OCI-LY3 (cell line): ENCODE measurements around the gene AQP9.

Experiments
- H2AFZ ChIP-seq: fragments of 200-600, 300-600 bp; shearing (Covaris generic); 2 replicates; pipeline ENCODE4 v1.6.0; 2014; ENCODE audit warnings: antibody characterized with exemption, low read depth, low read length
- H3K27ac ChIP-seq: fragments of 200-600, 300-600 bp; sonication (generic); 2 replicates; pipeline ENCODE4 v1.5.1; 2014; ENCODE audit warnings: mild to moderate bottlenecking, low read length, moderate library complexity, mixed read lengths
- H3K27me3 ChIP-seq: fragments of 200-600, 300-600 bp; sonication (generic); 2 replicates; pipeline ENCODE4 v1.6.1; 2014; ENCODE audit warnings: low read depth, low read length, mixed read lengths
- H3K36me3 ChIP-seq: fragments of 200-600, 300-600 bp; sonication (generic); replicated peaks from 2 replicates; pipeline ENCODE3; 2014; ENCODE audit warnings: low read depth, low read length, mixed read lengths
- H3K4me1 ChIP-seq: fragments of 300-600, 200-600 bp; sonication (generic); 2 replicates; pipeline ENCODE4 v1.6.1; 2014; ENCODE audit warnings: low read length, mixed read lengths
- H3K4me2 ChIP-seq: fragments of 200-600, 300-600 bp; sonication (generic); 2 replicates; pipeline ENCODE4 v1.6.1; 2014; ENCODE audit warnings: low read length, mixed read lengths
- H3K4me3 ChIP-seq: fragments of 300-600, 200-600 bp; sonication (generic); 2 replicates; pipeline ENCODE4 v1.5.1; 2014; ENCODE audit warnings: antibody characterized with exemption, mild to moderate bottlenecking, low read length, moderate library complexity
- H3K79me2 ChIP-seq: fragments of 300-600, 200-600 bp; shearing (Covaris generic); 2 replicates; pipeline ENCODE4 v1.6.1; 2014; ENCODE audit warnings: mild to moderate bottlenecking, low read length, mixed read lengths
- H3K9ac ChIP-seq: fragments of 300-600, 200-600 bp; shearing (Covaris generic); 2 replicates; pipeline ENCODE4 v1.6.0; 2014; ENCODE audit warnings: mild to moderate bottlenecking, low read length, moderate library complexity
- H3K9me3 ChIP-seq: fragments of 200-600, 300-600 bp; shearing (Covaris generic); 2 replicates; pipeline ENCODE4 v1.6.1; 2014; ENCODE audit warnings: low read length, mixed read lengths; ENCODE audit not compliant: insufficient read depth
- H4K20me1 ChIP-seq: fragments of 200-600, 300-600 bp; sonication (generic); 2 replicates; pipeline ENCODE4 v1.6.1; 2016; ENCODE audit warnings: low read length, mixed read lengths; ENCODE audit not compliant: insufficient read depth
- CTCF ChIP-seq: fragments of 200-600, 300-600 bp; sonication (generic); IDR thresholded peaks from 2 replicates; pipeline ENCODE4 v1.5.1; 2014; ENCODE audit warnings: antibody characterized with exemption, low read length, low read depth
- EZH2phosphoT487 ChIP-seq: fragments of 200-600 bp; shearing (Covaris generic); IDR thresholded peaks from 2 replicates; pipeline ENCODE4 v1.6.1; 2018; ENCODE audit warnings: antibody characterized with exemption, mixed run types, low read depth

Gene AQP9

GRCh38 chr15:58233341-58233740 lies 95.2 kb downstream of the AQP9 start:
- TF ChIP-seq CTCF, result no peak
- TF ChIP-seq EZH2phosphoT487, result no peak
- no peak overlapping the region for H3K4me2 ChIP-seq
- H3K27me3 ChIP-seq, result no peaks in the 10 kb centered on the region; the same call in 1 of the 2 replicates
- H3K27ac ChIP-seq, result no peak overlapping the region
- no peaks in the 10 kb centered on the region for H3K36me3 ChIP-seq
- no peak overlapping the region for H3K4me3 ChIP-seq
- H3K79me2 ChIP-seq, result no peaks in the 10 kb centered on the region
- H3K9ac ChIP-seq, result no peak overlapping the region
- peaks cover 8% of the 10 kb centered on the region; the same call in 1 of the 2 replicates for H3K4me1 ChIP-seq
- no peaks in the 10 kb centered on the region for H4K20me1 ChIP-seq
- H3K9me3 ChIP-seq, result no peaks in the 10 kb centered on the region
- no peak overlapping the region for H2AFZ ChIP-seq
